ENCODE measurements around the gene APBA1. TPM values are rescaled to one million over a fixed set of nuclear protein-coding genes. Genes with fewer than 3 reads are reported as not detected.

APBA1 gene
- total and polyA plus RNA-seq, 3 experiments from 2014 or later, result 0.09 to 0.13 TPM; not detected in 1

DNA sequence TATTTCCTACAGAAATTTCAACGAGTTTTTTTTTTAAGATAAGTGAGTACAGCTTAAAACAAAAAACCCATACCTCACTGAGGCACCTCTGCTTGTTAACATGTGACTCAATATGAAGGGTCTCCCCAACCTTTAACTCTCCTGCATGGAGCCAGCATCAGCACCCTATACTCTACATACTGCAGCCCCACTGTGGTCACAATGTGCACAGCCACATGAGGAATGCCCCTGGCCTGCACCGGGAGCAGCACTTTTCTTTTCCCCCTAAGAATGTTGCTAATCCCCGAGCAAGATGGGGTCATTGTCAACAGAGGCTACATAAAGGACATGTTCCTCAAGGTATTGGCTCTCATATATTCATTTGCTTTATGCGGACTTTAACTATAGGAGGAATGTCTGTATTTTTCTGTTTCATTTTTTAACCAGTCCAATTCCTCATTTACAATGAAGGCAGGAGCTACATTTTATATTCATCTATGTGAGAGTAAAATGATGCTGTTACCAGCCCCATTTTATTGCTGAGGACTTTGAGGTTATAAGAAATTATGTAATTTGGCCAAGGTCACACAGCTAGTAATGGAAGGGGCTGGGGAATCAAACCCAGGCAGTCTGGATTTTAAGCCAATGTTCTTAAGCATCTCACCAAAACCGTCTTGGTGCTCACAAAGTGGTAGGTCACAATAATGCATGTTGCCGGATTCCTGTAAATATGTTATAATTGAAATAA, 93.0 kb downstream of the APBA1 start:
- no peaks in the 10 kb centered on the region for H3K27me3 ChIP-seq (ENCODE audit: insufficient read depth, low read length, poor library complexity, severe bottlenecking)
- H3K4me3 ChIP-seq (ENCODE audit: low read length), result no peak overlapping the region
- no peaks in the 10 kb centered on the region for H3K36me3 ChIP-seq (ENCODE audit: insufficient read depth, low read length)
- H3K4me1 Mint-ChIP-seq, result no peaks in the 10 kb centered on the region
- no peak overlapping the region for H3K4me3 Mint-ChIP-seq
- no peak overlapping the region for H3K27ac Mint-ChIP-seq
- ChIA-PET POLR2A (no interaction called here), CTCF (no interaction called here)
- H3K9me3 Mint-ChIP-seq, result peaks cover 0 to 2% (median 0%) of the 10 kb centered on the region in 5 donors
- no peaks in the 10 kb centered on the region for H3K4me1 ChIP-seq (ENCODE audit: insufficient read depth, low read length)
- DNase-seq, result no peak
- no peaks in the 10 kb centered on the region for H3K9me3 ChIP-seq (ENCODE audit: low read length)
- peaks cover 0 to 4% of the 10 kb centered on the region in 2 donors for H3K27me3 Mint-ChIP-seq
- H3K36me3 Mint-ChIP-seq, result no peaks in the 10 kb centered on the region
- no peak overlapping the region for H3K27ac ChIP-seq (ENCODE audit: low read depth, low read length)

DNA sequence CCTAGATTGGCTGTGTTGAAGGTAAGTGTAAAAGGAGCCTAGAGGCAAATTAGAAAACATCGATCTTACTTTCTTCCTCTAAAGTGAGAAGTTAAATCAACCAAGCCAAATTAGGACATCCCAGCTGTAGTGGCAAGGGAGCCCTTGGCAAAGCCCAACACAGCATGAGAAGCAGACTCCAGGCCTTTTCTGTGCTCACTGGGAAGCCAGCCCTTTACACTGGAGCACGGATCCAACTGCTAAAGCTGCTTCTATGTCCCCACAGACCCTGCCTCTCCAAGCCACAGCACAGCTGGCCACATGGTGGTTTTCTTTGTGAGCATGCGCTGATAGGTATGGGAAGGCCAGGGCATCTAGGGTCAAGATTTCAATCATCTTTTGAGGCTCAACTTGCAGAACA, 94.1 kb downstream of the APBA1 start:
- Mint-ChIP-seq H3K27me3 (peaks cover 0 to 3% of the 10 kb centered on the region in 2 donors), H3K27ac (no peak overlapping the region), H3K4me1 (no peaks in the 10 kb centered on the region), H3K9me3 (peaks cover 0 to 2% (median 0%) of the 10 kb centered on the region in 5 donors), H3K4me3 (no peak overlapping the region), H3K36me3 (no peaks in the 10 kb centered on the region)
- Histone ChIP-seq H3K27me3 (ENCODE audit: insufficient read depth, low read length, poor library complexity, severe bottlenecking) (no peaks in the 10 kb centered on the region), H3K27ac (ENCODE audit: low read depth, low read length) (no peak overlapping the region), H3K4me1 (ENCODE audit: insufficient read depth, low read length) (no peaks in the 10 kb centered on the region), H3K9me3 (ENCODE audit: low read length) (no peaks in the 10 kb centered on the region), H3K4me3 (ENCODE audit: low read length) (no peak overlapping the region), H3K36me3 (ENCODE audit: insufficient read depth, low read length) (no peaks in the 10 kb centered on the region)
- ChIA-PET CTCF (no interaction called here), POLR2A (no interaction called here)
- DNase-seq, result no peak

DNA sequence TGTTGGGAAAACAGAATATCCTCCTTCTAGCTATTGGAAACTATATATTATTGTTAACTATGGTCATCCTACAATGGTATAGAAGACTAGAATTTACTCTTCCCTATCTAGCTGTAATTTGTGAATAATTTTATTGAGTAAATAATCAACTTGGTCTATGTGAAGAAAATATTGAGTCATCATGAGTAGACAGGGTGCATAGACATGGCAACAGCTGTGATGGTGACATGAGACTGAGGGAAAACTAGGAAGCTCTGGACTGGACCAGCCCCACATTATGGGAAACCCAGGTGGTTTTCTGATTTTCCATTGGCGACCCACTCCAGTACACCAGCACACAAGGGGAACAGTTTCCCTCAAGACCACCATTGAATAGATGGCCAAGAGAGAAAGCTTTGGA, 95.0 kb downstream of the APBA1 start:
- no peaks in the 10 kb centered on the region for H3K4me1 Mint-ChIP-seq
- Histone ChIP-seq H3K27ac (ENCODE audit: low read depth, low read length) (no peak overlapping the region), H3K4me1 (ENCODE audit: insufficient read depth, low read length) (no peaks in the 10 kb centered on the region), H3K4me3 (ENCODE audit: low read length) (no peak overlapping the region), H3K9me3 (ENCODE audit: low read length) (no peaks in the 10 kb centered on the region), H3K27me3 (ENCODE audit: insufficient read depth, low read length, poor library complexity, severe bottlenecking) (no peaks in the 10 kb centered on the region), H3K36me3 (ENCODE audit: insufficient read depth, low read length) (no peaks in the 10 kb centered on the region)
- ChIA-PET POLR2A (no interaction called here), CTCF (no interaction called here)
- H3K27ac Mint-ChIP-seq, result no peak overlapping the region
- H3K4me3 Mint-ChIP-seq, result no peak overlapping the region
- no peaks in the 10 kb centered on the region for H3K36me3 Mint-ChIP-seq
- peaks cover 0 to 2% (median 0%) of the 10 kb centered on the region in 5 donors for H3K9me3 Mint-ChIP-seq
- DNase-seq, result no peak
- H3K27me3 Mint-ChIP-seq, result peaks cover 0 to under 1% of the 10 kb centered on the region in 2 donors

DNA sequence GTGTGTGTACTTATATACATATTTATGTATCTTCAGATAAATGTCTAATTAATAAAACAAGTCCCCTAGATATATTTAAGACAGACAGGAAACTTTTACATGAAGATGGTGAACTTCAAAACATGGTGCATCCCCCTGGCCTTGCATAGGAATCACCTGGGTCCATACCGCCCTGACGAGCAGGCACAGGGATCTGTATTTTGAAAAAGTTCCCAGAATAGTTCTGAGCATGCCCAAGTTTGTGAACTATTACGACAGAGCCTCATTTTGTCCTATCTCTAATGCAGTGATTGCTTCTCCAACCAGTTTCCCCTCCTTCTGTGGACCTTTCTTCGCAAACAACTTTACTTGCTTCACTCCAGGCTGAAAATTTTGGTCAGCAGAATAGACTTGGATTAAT, 98.1 kb downstream of the APBA1 start:
- H3K27me3 Mint-ChIP-seq, result peaks cover 0 to 4% of the 10 kb centered on the region in 2 donors
- CTCF ChIA-PET, result no interaction called here
- H3K4me3 Mint-ChIP-seq, result no peak overlapping the region
- no peak overlapping the region for H3K27ac Mint-ChIP-seq
- Histone ChIP-seq H3K4me3 (ENCODE audit: low read length) (no peak overlapping the region), H3K36me3 (ENCODE audit: insufficient read depth, low read length) (no peaks in the 10 kb centered on the region), H3K27ac (ENCODE audit: low read depth, low read length) (no peak overlapping the region), H3K4me1 (ENCODE audit: insufficient read depth, low read length) (no peaks in the 10 kb centered on the region), H3K27me3 (ENCODE audit: insufficient read depth, low read length, poor library complexity, severe bottlenecking) (no peaks in the 10 kb centered on the region), H3K9me3 (ENCODE audit: low read length) (no peaks in the 10 kb centered on the region)
- DNase-seq, result no peak
- POLR2A ChIA-PET, result no interaction called here
- H3K36me3 Mint-ChIP-seq, result no peaks in the 10 kb centered on the region
- H3K9me3 Mint-ChIP-seq, result peaks cover 0 to 2% (median 0%) of the 10 kb centered on the region in 5 donors
- H3K4me1 Mint-ChIP-seq, result no peaks in the 10 kb centered on the region

DNA sequence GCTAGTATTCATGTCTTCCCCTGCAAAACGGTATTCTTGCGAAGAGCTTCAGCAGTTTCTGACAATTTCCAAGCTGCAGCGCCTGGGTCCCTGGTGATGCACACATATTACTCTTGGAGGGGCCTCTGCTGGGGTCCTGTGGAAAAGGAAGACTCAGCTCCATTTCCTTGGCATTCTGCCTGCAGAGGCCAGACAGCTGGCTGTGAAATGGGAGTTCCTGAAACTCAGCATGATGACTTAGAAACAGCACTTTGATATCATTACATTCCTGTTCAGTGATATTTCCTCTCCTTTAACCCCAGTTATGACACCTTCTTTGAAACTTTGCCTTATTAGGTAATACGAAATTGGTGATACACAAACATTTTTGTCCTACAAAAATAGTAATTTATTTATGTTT, 98.5 kb downstream of the APBA1 start:
- no peak for DNase-seq
- Mint-ChIP-seq H3K4me3 (no peak overlapping the region), H3K27me3 (peaks cover 0 to 5% of the 10 kb centered on the region in 2 donors), H3K4me1 (no peaks in the 10 kb centered on the region), H3K27ac (no peak overlapping the region), H3K9me3 (peaks cover 0 to 2% (median 0%) of the 10 kb centered on the region in 5 donors), H3K36me3 (no peaks in the 10 kb centered on the region)
- Histone ChIP-seq H3K27ac (ENCODE audit: low read depth, low read length) (no peak overlapping the region), H3K4me3 (ENCODE audit: low read length) (no peak overlapping the region), H3K27me3 (ENCODE audit: insufficient read depth, low read length, poor library complexity, severe bottlenecking) (no peaks in the 10 kb centered on the region), H3K36me3 (ENCODE audit: insufficient read depth, low read length) (no peaks in the 10 kb centered on the region), H3K9me3 (ENCODE audit: low read length) (no peaks in the 10 kb centered on the region), H3K4me1 (ENCODE audit: insufficient read depth, low read length) (no peaks in the 10 kb centered on the region)
- CTCF ChIA-PET, result no interaction called here
- POLR2A ChIA-PET, result no interaction called here

DNA sequence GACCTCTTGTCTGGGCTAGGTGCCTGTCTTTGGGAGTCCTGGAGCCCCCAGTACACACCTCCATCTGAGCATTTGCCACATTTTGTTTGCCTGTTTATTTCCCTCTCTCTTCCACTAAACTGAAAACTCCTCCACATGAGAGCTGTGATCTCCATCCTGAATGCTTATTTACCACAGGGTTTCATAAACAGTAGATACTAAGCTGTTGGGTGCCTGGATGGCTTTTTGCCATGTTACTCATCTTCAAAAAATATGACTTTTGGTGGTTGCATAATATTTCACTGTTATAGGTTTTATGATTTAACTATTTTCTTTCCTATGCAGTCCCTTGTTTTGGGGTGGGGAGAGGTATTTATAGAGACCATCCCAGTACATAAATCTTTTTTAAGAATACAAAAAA, 99.6 kb downstream of the APBA1 start:
- no peak overlapping the region for H3K27ac Mint-ChIP-seq
- Histone ChIP-seq H3K36me3 (ENCODE audit: insufficient read depth, low read length) (no peaks in the 10 kb centered on the region), H3K27me3 (ENCODE audit: insufficient read depth, low read length, poor library complexity, severe bottlenecking) (no peaks in the 10 kb centered on the region), H3K4me1 (ENCODE audit: insufficient read depth, low read length) (no peaks in the 10 kb centered on the region), H3K9me3 (ENCODE audit: low read length) (no peaks in the 10 kb centered on the region), H3K4me3 (ENCODE audit: low read length) (no peak overlapping the region), H3K27ac (ENCODE audit: low read depth, low read length) (no peak overlapping the region)
- ChIA-PET POLR2A (no interaction called here), CTCF (no interaction called here)
- H3K27me3 Mint-ChIP-seq, result peaks cover 0 to 9% of the 10 kb centered on the region in 2 donors
- H3K9me3 Mint-ChIP-seq, result peaks cover 0 to 1% (median 0%) of the 10 kb centered on the region in 5 donors
- no peak overlapping the region for H3K4me3 Mint-ChIP-seq
- no peaks in the 10 kb centered on the region for H3K4me1 Mint-ChIP-seq
- H3K36me3 Mint-ChIP-seq, result no peaks in the 10 kb centered on the region
- no peak for DNase-seq

DNA sequence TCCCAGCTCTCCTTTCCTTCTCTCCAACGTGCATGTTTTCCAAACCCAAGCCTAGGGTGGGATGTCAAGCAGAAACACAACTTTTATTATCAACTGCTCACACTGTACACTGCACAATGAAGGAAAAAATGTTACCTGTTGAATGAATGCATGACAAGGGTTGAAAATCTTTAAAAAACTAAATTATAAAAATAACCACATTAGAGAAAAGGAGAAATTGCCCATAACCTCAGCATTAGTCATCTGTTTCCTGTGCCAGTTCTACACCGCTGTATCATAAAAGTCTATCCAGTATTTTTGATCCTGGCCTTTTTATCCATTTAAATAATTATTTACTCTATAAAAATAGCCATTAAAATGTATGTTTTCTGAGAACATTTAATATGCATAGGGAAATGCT, 101.1 kb downstream of the APBA1 start:
- Histone ChIP-seq H3K27me3 (ENCODE audit: insufficient read depth, low read length, poor library complexity, severe bottlenecking) (no peaks in the 10 kb centered on the region), H3K36me3 (ENCODE audit: insufficient read depth, low read length) (no peaks in the 10 kb centered on the region), H3K4me1 (ENCODE audit: insufficient read depth, low read length) (no peaks in the 10 kb centered on the region), H3K27ac (ENCODE audit: low read depth, low read length) (no peak overlapping the region), H3K9me3 (ENCODE audit: low read length) (no peaks in the 10 kb centered on the region), H3K4me3 (ENCODE audit: low read length) (no peak overlapping the region)
- peaks cover 0 to 1% (median 0%) of the 10 kb centered on the region in 5 donors for H3K9me3 Mint-ChIP-seq
- CTCF ChIA-PET, result no interaction called here
- peaks cover 2 to 9% of the 10 kb centered on the region in 2 donors for H3K27me3 Mint-ChIP-seq
- DNase-seq, result no peak
- H3K4me1 Mint-ChIP-seq, result no peaks in the 10 kb centered on the region
- H3K36me3 Mint-ChIP-seq, result no peaks in the 10 kb centered on the region
- no peak overlapping the region for H3K27ac Mint-ChIP-seq
- no peak overlapping the region for H3K4me3 Mint-ChIP-seq
- POLR2A ChIA-PET, result no interaction called here

DNA sequence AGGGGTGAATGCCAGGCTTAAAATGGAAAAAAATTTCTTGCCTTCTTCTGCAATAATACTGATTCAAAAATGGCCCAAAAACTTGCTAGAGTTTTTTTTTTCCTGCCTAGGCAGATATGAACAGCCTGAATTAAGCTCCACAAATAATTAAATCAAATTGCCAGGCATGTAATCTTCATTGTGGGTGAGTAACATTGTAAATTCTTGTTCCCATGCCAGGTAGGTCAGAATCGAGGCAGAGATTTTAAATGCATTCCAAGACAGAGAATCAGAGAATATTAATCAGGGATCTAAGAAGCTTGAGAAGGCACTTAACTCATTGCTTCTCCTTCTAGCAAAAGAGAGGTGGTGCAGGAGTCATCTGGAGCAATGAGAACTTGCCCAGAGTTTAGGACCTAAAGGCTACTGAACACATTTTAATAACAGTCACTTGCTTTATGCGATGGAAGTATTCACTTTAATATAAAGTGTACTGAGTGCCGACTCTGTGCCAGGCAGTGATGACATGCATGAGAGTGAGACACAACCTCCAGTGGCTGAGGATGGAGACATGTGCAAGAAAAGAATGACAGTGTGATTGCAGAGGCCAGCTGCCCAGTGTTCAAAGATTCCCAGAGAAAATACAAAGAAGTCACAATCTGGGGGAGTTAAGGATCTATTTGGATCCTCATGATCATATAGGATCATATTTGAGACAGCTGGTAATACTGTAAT, 102.3 kb downstream of the APBA1 start:
- Histone ChIP-seq H3K36me3 (ENCODE audit: insufficient read depth, low read length) (no peaks in the 10 kb centered on the region), H3K4me1 (ENCODE audit: insufficient read depth, low read length) (no peaks in the 10 kb centered on the region), H3K9me3 (ENCODE audit: low read length) (no peaks in the 10 kb centered on the region), H3K27ac (ENCODE audit: low read depth, low read length) (no peak overlapping the region), H3K4me3 (ENCODE audit: low read length) (no peak overlapping the region), H3K27me3 (ENCODE audit: insufficient read depth, low read length, poor library complexity, severe bottlenecking) (no peaks in the 10 kb centered on the region)
- ChIA-PET CTCF (no interaction called here), POLR2A (no interaction called here)
- no peak for DNase-seq
- peaks cover 4 to 9% of the 10 kb centered on the region in 2 donors for H3K27me3 Mint-ChIP-seq
- no peaks in the 10 kb centered on the region for H3K36me3 Mint-ChIP-seq
- H3K9me3 Mint-ChIP-seq, result peaks cover 0 to 3% (median 0%) of the 10 kb centered on the region in 5 donors
- no peaks in the 10 kb centered on the region for H3K4me1 Mint-ChIP-seq
- no peak overlapping the region for H3K27ac Mint-ChIP-seq
- H3K4me3 Mint-ChIP-seq, result no peak overlapping the region

Data from CD8-positive, alpha-beta memory T cell (primary cell).